NCI-H2029 treated with DMSO at 0.1 percent for 48 hours (cell line): ENCODE results near the gene NIBAN1.

Source experiments
- DNase-seq: peaks from one replicate; lab custom pipeline; 2025; lab: John Stamatoyannopoulos, UW

Gene NIBAN1

GRCh38 chr1:184945678-184946412 is 28.5 kb downstream of the NIBAN1 start:
- no peak for DNase-seq

- DNase-seq, result no peak
Observed at GRCh38 chr1:184945029-184945428, 29.3 kb downstream of the NIBAN1 start.

DNA sequence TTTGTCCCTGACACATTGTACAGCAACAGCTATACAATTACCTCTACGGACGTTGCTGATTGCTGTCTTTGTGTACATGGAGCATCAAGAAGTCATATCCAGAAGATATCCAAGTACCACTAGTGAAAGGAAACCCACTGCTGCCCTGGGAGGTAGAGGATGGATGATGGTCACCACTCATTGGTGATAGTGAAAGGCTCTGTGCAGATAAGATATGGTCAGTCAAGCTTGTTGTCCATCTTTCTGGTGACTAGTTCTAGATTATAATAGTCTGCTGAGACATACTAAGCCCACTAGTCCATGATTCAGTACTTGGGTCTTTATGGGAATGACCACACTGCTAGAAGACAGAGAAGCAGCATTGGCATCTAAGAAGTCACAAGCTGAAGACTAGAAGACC is 30.3 kb downstream of the NIBAN1 start:
- DNase-seq, result no peak

GRCh38 chr1:184941735-184942134 is 32.6 kb downstream of the NIBAN1 start:
- no peak for DNase-seq

- no peak for DNase-seq
Observed at GRCh38 chr1:184941410-184941733, 32.9 kb downstream of the NIBAN1 start.

DNA sequence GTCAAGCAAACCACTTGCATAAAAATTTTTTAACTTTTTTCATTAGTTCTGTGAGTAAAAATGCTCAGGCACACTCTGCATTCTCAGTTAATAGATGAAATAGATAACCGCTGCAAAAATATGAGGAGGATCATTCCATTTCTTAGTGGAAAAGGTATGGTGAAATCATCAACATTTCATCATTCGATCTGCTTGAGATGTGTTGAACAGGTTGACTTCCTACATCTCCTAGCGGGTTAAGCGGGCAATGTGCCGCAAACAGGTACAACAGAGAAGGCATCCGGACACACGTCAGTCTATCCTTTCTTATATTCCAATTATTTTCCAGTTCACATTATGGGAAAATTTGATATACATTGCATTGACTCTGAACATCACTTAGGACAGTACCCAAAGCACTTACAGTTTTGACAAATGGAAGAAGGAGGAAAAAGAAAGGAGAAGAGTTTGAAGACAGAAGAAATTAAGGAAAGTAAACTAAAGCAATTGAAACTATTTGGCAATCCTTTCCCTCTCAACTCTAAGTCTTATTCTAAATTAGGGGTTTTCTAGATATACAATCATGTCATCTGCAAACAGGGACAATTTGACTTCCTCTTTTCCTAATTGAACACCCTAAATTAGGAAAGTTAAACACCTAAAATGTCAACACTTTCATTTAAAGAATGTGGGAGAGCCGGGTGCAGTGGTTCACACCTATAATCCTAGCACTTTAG is 33.5 kb downstream of the NIBAN1 start:
- DNase-seq, result no peak

- no peak for DNase-seq
Observed at GRCh38 chr1:184940226-184940625, 34.1 kb downstream of the NIBAN1 start.

DNA sequence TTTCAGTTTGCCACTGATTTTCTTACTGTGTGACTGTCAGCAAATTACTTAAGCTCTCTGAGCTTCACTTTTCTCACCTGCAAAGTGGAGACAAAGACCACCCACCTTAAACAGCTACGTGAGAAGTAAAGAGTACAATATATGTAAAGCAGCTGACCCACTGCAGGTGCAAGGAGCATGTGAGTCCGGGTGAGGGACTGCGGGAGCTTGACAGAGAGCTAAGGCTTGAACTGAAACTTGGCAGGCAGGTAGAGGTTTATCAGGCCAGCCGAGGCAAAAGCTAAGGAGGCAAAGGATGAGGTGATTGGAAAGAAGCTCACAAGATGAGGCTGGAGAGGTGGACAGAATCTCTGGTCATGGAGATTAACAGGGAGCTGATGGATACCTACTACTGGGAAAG is 36.6 kb downstream of the NIBAN1 start:
- DNase-seq, result no peak

- no peak for DNase-seq
Observed at GRCh38 chr1:184935920-184936798, 38.1 kb downstream of the NIBAN1 start.

- DNase-seq, result no peak
Observed at GRCh38 chr1:184933944-184934343, 40.4 kb downstream of the NIBAN1 start.

- no peak for DNase-seq
Observed at GRCh38 chr1:184932319-184932718, 42.0 kb downstream of the NIBAN1 start.

GRCh38 chr1:184931566-184931965 is 42.7 kb downstream of the NIBAN1 start:
- DNase-seq, result no peak

DNA sequence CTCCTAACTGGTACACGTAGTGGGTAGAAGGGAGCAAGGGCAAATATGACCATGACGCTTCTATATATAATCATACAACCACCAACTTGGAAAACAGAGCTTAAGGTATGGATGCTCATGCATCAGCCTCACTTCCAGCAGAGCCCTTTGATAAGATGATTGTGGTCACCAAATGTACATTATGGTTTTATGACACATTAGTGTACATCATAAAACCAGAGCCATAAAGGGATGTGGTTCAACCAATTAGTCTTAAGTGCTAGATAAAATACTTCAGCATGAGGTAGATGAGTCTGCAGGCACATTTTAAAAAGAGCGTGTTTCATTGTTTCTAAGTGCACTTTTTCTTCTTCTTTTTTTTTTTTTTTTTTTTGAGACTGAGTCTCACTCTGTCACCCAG is 43.7 kb downstream of the NIBAN1 start:
- no peak for DNase-seq

- peak; percentile 51 for DNase-seq
Observed at GRCh38 chr1:184930232-184930631, 44.1 kb downstream of the NIBAN1 start.

DNA sequence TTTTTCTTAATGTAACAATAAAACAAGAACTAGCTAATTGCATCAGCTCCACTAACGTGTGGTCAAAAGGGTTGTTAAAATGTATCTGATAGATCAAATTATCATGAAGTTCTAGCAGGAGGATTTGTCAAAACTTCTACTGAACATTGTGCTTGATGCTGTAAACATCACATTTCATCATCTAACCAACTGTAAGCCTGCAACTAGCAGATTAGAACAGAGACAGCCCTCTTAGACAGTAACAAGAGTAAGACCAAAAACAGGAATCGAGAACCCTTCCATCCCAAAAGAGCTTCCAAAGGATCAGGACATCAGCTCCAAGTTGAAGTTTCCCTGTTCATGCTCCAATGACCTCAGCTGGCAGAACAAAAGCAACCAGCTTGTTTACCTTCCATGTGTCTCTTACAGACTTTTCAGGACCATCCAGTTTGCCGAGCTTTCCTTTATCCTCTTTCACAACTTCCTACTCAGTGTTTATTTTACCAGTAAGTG is 44.6 kb downstream of the NIBAN1 start:
- DNase-seq, result peak; percentile 51

DNA sequence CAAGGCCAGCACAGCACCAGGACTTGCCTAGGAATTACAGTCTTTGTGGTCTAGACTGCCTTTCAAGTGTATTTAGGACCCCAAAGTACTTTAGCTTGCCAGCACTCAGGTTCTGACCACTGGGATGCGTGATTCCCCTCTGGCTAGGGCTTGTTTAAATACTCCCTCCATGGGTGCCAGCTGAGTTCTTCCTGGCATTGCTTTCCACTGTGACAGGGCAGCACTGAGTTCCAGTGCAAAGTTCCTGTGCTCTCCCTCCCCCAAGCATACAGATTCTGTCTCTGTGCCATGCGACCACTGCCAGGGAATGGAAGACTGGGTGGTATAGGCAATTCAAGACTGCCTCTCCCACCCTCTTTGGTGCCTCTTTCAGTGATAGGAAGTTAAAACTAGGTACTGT is 45.9 kb downstream of the NIBAN1 start:
- DNase-seq, result no peak
